ENCODE data around the gene PCDHGA12.

DNA sequence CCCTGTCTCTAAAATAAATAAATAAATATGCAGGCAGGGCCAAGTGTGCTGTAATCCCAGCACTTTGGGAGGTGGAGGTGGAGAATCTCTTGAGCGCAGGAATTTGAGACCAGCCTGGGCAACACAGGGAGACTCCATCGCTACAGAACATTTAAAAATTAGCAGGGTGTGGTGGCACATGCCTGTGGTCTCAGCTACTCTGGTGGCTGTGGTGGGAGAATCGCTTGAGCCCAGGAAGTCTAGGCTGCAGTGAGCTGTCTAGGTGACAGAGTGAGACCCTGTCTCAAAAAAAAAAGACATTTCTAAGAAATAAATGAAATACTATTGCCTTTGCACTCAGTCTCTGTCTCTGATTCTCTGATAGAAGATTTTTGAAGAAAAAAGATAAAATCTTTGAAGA, 18.7 kb upstream of the PCDHGA12 start:
- TF ChIP-seq, protein P1, sequence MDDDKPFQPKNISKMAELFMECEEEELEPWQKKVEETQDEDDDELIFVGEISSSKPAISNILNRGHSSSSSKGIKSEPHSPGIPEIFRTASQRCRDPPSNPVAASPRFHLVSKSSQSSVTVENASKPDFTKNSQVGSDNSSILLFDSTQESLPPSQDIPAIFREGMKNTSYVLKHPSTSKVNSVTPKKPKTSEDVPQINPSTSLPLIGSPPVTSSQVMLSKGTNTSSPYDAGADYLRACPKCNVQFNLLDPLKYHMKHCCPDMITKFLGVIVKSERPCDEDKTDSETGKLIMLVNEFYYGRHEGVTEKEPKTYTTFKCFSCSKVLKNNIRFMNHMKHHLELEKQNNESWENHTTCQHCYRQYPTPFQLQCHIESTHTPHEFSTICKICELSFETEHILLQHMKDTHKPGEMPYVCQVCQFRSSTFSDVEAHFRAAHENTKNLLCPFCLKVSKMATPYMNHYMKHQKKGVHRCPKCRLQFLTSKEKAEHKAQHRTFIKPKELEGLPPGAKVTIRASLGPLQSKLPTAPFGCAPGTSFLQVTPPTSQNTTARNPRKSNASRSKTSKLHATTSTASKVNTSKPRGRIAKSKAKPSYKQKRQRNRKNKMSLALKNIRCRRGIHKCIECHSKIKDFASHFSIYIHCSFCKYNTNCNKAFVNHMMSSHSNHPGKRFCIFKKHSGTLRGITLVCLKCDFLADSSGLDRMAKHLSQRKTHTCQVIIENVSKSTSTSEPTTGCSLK (tag by site-specific recombination; IDR thresholded peaks at IDR 0.05) = no peak
- TF ChIP-seq, protein P2, sequence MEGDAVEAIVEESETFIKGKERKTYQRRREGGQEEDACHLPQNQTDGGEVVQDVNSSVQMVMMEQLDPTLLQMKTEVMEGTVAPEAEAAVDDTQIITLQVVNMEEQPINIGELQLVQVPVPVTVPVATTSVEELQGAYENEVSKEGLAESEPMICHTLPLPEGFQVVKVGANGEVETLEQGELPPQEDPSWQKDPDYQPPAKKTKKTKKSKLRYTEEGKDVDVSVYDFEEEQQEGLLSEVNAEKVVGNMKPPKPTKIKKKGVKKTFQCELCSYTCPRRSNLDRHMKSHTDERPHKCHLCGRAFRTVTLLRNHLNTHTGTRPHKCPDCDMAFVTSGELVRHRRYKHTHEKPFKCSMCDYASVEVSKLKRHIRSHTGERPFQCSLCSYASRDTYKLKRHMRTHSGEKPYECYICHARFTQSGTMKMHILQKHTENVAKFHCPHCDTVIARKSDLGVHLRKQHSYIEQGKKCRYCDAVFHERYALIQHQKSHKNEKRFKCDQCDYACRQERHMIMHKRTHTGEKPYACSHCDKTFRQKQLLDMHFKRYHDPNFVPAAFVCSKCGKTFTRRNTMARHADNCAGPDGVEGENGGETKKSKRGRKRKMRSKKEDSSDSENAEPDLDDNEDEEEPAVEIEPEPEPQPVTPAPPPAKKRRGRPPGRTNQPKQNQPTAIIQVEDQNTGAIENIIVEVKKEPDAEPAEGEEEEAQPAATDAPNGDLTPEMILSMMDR (tag by site-specific recombination; IDR thresholded peaks at IDR 0.05) = no peak
- no peak for TF ChIP-seq ZNF404 (tag by site-specific recombination; IDR thresholded peaks at IDR 0.05)
- TF ChIP-seq ZNF423 (tag by site-specific recombination; IDR thresholded peaks at IDR 0.05) = no peak
- no peak for TF ChIP-seq BCL11A (tag by site-specific recombination; IDR thresholded peaks at IDR 0.05; ENCODE audit: low read depth)
- no peak for TF ChIP-seq ZNF670 (tag by site-specific recombination; IDR thresholded peaks at IDR 0.05; ENCODE audit: low read depth)
- TF ChIP-seq, protein P3, sequence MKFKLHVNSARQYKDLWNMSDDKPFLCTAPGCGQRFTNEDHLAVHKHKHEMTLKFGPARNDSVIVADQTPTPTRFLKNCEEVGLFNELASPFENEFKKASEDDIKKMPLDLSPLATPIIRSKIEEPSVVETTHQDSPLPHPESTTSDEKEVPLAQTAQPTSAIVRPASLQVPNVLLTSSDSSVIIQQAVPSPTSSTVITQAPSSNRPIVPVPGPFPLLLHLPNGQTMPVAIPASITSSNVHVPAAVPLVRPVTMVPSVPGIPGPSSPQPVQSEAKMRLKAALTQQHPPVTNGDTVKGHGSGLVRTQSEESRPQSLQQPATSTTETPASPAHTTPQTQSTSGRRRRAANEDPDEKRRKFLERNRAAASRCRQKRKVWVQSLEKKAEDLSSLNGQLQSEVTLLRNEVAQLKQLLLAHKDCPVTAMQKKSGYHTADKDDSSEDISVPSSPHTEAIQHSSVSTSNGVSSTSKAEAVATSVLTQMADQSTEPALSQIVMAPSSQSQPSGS (tag by site-specific recombination; IDR thresholded peaks at IDR 0.05; ENCODE audit: low read depth) = no peak
- no peak for TF ChIP-seq OSR2 (tag by site-specific recombination; IDR thresholded peaks at IDR 0.05)
- TF ChIP-seq, protein P4, sequence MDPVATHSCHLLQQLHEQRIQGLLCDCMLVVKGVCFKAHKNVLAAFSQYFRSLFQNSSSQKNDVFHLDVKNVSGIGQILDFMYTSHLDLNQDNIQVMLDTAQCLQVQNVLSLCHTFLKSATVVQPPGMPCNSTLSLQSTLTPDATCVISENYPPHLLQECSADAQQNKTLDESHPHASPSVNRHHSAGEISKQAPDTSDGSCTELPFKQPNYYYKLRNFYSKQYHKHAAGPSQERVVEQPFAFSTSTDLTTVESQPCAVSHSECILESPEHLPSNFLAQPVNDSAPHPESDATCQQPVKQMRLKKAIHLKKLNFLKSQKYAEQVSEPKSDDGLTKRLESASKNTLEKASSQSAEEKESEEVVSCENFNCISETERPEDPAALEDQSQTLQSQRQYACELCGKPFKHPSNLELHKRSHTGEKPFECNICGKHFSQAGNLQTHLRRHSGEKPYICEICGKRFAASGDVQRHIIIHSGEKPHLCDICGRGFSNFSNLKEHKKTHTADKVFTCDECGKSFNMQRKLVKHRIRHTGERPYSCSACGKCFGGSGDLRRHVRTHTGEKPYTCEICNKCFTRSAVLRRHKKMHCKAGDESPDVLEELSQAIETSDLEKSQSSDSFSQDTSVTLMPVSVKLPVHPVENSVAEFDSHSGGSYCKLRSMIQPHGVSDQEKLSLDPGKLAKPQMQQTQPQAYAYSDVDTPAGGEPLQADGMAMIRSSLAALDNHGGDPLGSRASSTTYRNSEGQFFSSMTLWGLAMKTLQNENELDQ (tag by site-specific recombination; IDR thresholded peaks at IDR 0.05; ENCODE audit: low read depth) = no peak
- TF ChIP-seq ZNF510 (tag by site-specific recombination; IDR thresholded peaks at IDR 0.05; ENCODE audit: insufficient replicate concordance) = no peak
- TF ChIP-seq ZNF701 (tag by site-specific recombination; IDR thresholded peaks at IDR 0.05) = no peak
- no peak for TF ChIP-seq ZNF558 (tag by site-specific recombination; IDR thresholded peaks at IDR 0.05)
- TF ChIP-seq MZF1 (tag by site-specific recombination; IDR thresholded peaks at IDR 0.05; ENCODE audit: borderline replicate concordance) = no peak

All from HEK293 (cell line).